Endothelial cell of umbilical vein (primary cell): ENCODE results near the gene SH3BP4. TPM values are rescaled to one million over a fixed set of nuclear protein-coding genes. Genes with fewer than 3 reads are reported as not detected.

ENCODE experiments used
- BruUV-seq: library from RNA; stranded (reverse); fragments of 400-500 nt; replicated peaks from 2 replicates; lab custom pipeline; 2021; lab: Mats Ljungman, UMichigan
- CTCF ChIA-PET: fragments of 300-600, 350-600 bp; sonication (Branson Sonifier 250); formaldehyde crosslinking; loops from one replicate; lab custom pipeline; 2021; ENCODE audit warnings: antibody characterized with exemption, inconsistent platforms; lab: Charles Lee
- POLR2A ChIA-PET: fragments of 300-600, 350-600 bp; sonication (Branson Sonifier 250); formaldehyde crosslinking; loops from one replicate; lab custom pipeline; 2021; ENCODE audit warnings: antibody characterized with exemption, inconsistent platforms; lab: Charles Lee
- DNase-seq: peaks from one replicate; pipeline ENCODE4 v3.0.0-alpha.2; 2011; ENCODE audit warnings: low read depth, low spot score
- FAIRE-seq: peaks from 2 replicates; lab custom pipeline; 2011; peaks lifted over from hg19 to GRCh38; lab: Jason Lieb, UNC
- H2AFZ ChIP-seq: 2 replicates; pipeline ENCODE4 v1.6.0; 2012; ENCODE audit warnings: low read depth, low read length, control low read depth, inconsistent platforms
- H3K27ac ChIP-seq: 2 replicates; pipeline ENCODE4 v1.5.1; 2011; ENCODE audit warnings: low read depth, mild to moderate bottlenecking, control low read depth, low read length, moderate library complexity; ENCODE audit not compliant: insufficient read depth
- H3K27me3 ChIP-seq, 2 experiments: 2 replicates each; pipeline versions ENCODE4 v1.6.0 to v1.6.1; 2011; ENCODE audit warnings: low read length in 2 of 2, mixed read lengths in 1 of 2; ENCODE audit not compliant: control insufficient read depth in 2 of 2, insufficient read depth in 2 of 2
- H3K36me3 ChIP-seq, 2 experiments: 2 replicates in 1 of 2; 3 replicates in 1 of 2; pipeline ENCODE4 v1.5.1; 2011; ENCODE audit warnings: low read length in 2 of 2, mild to moderate bottlenecking in 1 of 2, moderate library complexity in 1 of 2; ENCODE audit not compliant: control insufficient read depth in 2 of 2, insufficient read depth in 2 of 2; ENCODE audit errors: extremely low read depth in 1 of 2
- H3K4me1 ChIP-seq: 3 replicates; pipeline ENCODE4 v1.5.1; 2011; ENCODE audit warnings: mild to moderate bottlenecking, low read length; ENCODE audit not compliant: control insufficient read depth, insufficient read depth; ENCODE audit errors: extremely low read depth
- H3K4me2 ChIP-seq: 2 replicates; pipeline ENCODE4 v1.6.1; 2011; ENCODE audit warnings: low read length, control low read depth, mixed read lengths; ENCODE audit not compliant: insufficient read depth
- H3K4me3 ChIP-seq, 3 experiments: fragments of 200-600 bp in 1 of 3; sonication (generic), shearing (Covaris generic) in 1 of 3; replicated peaks in 1 of 3; 2 replicates each; pipeline ENCODE4 v1.5.1; 2011 to 2016; ENCODE audit warnings: control low read depth in 3 of 3, low read length in 3 of 3, mild to moderate bottlenecking in 2 of 3, inconsistent platforms in 1 of 3, low read depth in 1 of 3, moderate library complexity in 1 of 3; ENCODE audit not compliant: insufficient read depth in 1 of 3
- H3K79me2 ChIP-seq: 2 replicates; pipeline ENCODE4 v1.6.0; 2012; ENCODE audit warnings: low read length, inconsistent platforms; ENCODE audit not compliant: control insufficient read depth, insufficient read depth
- H3K9ac ChIP-seq: replicated peaks from 2 replicates; pipeline ENCODE3; 2011; ENCODE audit warnings: low read length, control low read depth; ENCODE audit not compliant: insufficient read depth; ENCODE audit errors: extremely low read depth
- H3K9me1 ChIP-seq: replicated peaks from 3 replicates; pipeline ENCODE4 v1.6.0; 2011; ENCODE audit warnings: mild to moderate bottlenecking, low read length; ENCODE audit not compliant: control insufficient read depth, insufficient read depth; ENCODE audit errors: extremely low read depth
- H3K9me3 ChIP-seq: replicated peaks from 2 replicates; pipeline ENCODE4 v1.5.1; 2012; ENCODE audit warnings: low read length, inconsistent platforms; ENCODE audit not compliant: control insufficient read depth, insufficient read depth
- H4K20me1 ChIP-seq: replicated peaks from 2 replicates; pipeline ENCODE3; 2011; ENCODE audit warnings: mild to moderate bottlenecking, low read length; ENCODE audit not compliant: control insufficient read depth, insufficient read depth; ENCODE audit errors: extremely low read depth
- CTCF ChIP-seq, 2 donors: IDR thresholded peaks; 1 replicate in 1 of 2; 2 replicates in 1 of 2; pipeline ENCODE4 v1.5.1; 2011; ENCODE audit warnings: low read length in 2 of 2, mild to moderate bottlenecking in 2 of 2, moderate library complexity in 2 of 2, control low read depth in 1 of 2, inconsistent platforms in 1 of 2, low read depth in 1 of 2; ENCODE audit not compliant: insufficient read depth in 1 of 2; ENCODE audit errors: extremely low read depth in 1 of 2
- EZH2 ChIP-seq: IDR thresholded peaks from 2 replicates; pipeline ENCODE4 v1.6.1; 2012; ENCODE audit warnings: borderline replicate concordance, low read depth, mild to moderate bottlenecking, moderate library complexity, low read length, inconsistent platforms; ENCODE audit not compliant: severe bottlenecking
- FOS ChIP-seq: IDR thresholded peaks from 2 replicates; pipeline ENCODE4 v1.6.1; 2011; ENCODE audit warnings: mild to moderate bottlenecking, low read length, moderate library complexity, borderline replicate concordance; ENCODE audit not compliant: insufficient read depth
- GATA2 ChIP-seq: IDR thresholded peaks from 2 replicates; pipeline ENCODE4 v1.7.0; 2011; ENCODE audit warnings: low read depth, mild to moderate bottlenecking, moderate library complexity, mixed read lengths, low read length; ENCODE audit not compliant: insufficient read length, insufficient read depth
- JUN ChIP-seq: IDR thresholded peaks from 2 replicates; pipeline ENCODE4 v1.6.1; 2011; ENCODE audit warnings: borderline replicate concordance, low read depth; ENCODE audit not compliant: insufficient read length, insufficient read depth
- MYC ChIP-seq: IDR thresholded peaks from one replicate; pipeline ENCODE4 v1.6.1; 2011; ENCODE audit warnings: mild to moderate bottlenecking, low read depth, low read length
- POLR2A ChIP-seq: IDR thresholded peaks from 2 replicates; pipeline ENCODE4 v1.6.1; 2012; ENCODE audit warnings: low read depth, mild to moderate bottlenecking, control low read depth, low read length
- POLR2AphosphoS5 ChIP-seq: IDR thresholded peaks from 2 replicates; pipeline ENCODE4 v1.6.1; 2012; ENCODE audit warnings: low read depth, mild to moderate bottlenecking, control low read depth, low read length, moderate library complexity; ENCODE audit not compliant: insufficient read depth
- dilution Hi-C: fragments of 300-500 bp; cut with MboI; formaldehyde crosslinking; loops from one replicate; pipeline ENCODE4 v1.15.0; 2019; ENCODE audit warnings: low sequenced_read_pairs; ENCODE audit not compliant: extremely low pct_ligation_motif_present
- intact Hi-C: fragments of 100-400 bp; cut with micrococcal nuclease; formaldehyde crosslinking; loops from one replicate; pipeline ENCODE4 v1.10.0; 2022
- polyA plus RNA-seq, 4 experiments: library from polyadenylated mRNA; depleted of rRNA in 3 of 4; stranded (reverse) in 3 of 4; unstranded in 1 of 4; fragments of >200 nt; gene quantifications; 2 replicates each; pipeline versions ENCODE4 v1.2.1 to v1.2.3, GENCODE V29; 2011 to 2012; ENCODE audit warnings: missing spikeins in 1 of 4
- total RNA-seq: library from RNA; stranded (reverse); gene quantifications from 2 replicates; pipeline ENCODE4 v1.2.3, GENCODE V29; 2021
- TF ChIP-seq, protein P1 (sequence below): IDR thresholded peaks from 2 replicates; pipeline ENCODE4 v1.6.1; 2011; ENCODE audit not compliant: insufficient read depth, insufficient read length

Gene SH3BP4
- total and polyA plus RNA-seq, 2 donors (not counting 3 experiments of a cell fraction or from before 2014, with no cell fraction given) = 85.2 to 100.0 TPM

DNA sequence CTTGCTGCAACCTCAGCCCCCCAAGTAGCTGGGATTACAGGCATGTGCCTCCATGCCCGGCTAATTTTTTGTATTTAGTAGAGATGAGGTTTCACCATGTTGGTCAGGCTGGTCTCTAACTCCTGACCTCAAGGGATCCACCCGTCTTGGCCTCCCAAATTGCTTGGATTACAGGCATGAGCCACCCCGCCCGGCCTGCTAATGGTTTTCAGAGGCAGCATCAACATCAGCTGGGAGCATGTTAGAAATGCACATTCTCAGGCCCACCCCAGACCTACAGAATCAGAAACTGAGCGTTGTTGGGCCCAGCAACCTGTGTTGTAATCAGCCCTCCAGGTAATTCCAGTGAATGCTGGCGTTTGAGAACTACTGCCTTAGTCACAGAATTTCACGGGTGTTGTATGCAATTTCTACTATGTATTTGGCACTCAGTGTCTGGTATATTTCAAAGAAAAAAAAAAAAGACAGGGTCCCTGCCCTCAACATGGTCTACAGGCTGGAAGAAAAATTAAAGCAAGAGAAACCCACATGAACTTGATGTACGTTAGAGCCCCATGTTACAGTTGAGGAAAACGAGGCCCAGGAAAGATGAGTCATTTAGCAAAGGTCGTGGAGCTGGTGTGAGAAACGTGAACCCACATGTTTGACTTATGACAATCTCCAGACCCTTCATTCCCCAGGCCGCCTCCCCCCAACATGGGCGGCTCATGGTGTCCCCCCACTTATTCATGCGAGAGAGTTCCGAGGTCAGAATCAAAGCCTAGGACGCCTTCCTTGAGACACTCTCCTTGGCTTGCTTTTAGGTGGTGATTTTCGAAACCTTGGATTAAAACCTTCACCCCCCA, 35.3 kb downstream of the SH3BP4 start:
- no peak for FAIRE-seq
- peak overlapping the region; percentile 21 for H3K27ac ChIP-seq

More for the DNA sequence above, 35.3 kb downstream of the SH3BP4 start:
- intact Hi-C loops (no loop called here), dilution Hi-C loops (no loop called here)
- DNase-seq = no peak
- peaks cover 99% of the 10 kb centered on the region for H3K79me2 ChIP-seq
- no peaks in the 10 kb centered on the region for H3K9me1 ChIP-seq
- H3K4me1 ChIP-seq = peaks cover 70% of the 10 kb centered on the region
- no TSS peak for BruUV-seq
- ChIA-PET CTCF (no interaction called here), POLR2A (no interaction called here)
- H3K9ac ChIP-seq = no peak overlapping the region
- no peak for TF ChIP-seq FOS
- no peak for TF ChIP-seq POLR2AphosphoS5
- TF ChIP-seq, protein P1, sequence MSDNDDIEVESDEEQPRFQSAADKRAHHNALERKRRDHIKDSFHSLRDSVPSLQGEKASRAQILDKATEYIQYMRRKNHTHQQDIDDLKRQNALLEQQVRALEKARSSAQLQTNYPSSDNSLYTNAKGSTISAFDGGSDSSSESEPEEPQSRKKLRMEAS = no peak
- no peak for TF ChIP-seq GATA2
- TF ChIP-seq MYC = no peak
- TF ChIP-seq JUN = no peak
- TF ChIP-seq EZH2 = no peak
- no peak for TF ChIP-seq CTCF (IDR thresholded peaks at IDR 0.05; ENCODE audit: extremely low read depth in 1 of 2, insufficient read depth in 1 of 2, low read depth in 1 of 2, low read length in 2 of 2)
- TF ChIP-seq POLR2A = no peak
- H3K9me3 ChIP-seq = no peaks in the 10 kb centered on the region
- peaks cover 0 to 5% of the 10 kb centered on the region in 2 experiments for H3K36me3 ChIP-seq
- H3K4me2 ChIP-seq = no peak overlapping the region
- no peaks in the 10 kb centered on the region for H3K27me3 ChIP-seq
- H3K4me3 ChIP-seq = no peak overlapping the region
- H2AFZ ChIP-seq = no peak overlapping the region
- H4K20me1 ChIP-seq = no peaks in the 10 kb centered on the region
